HG02852 (cell line): ENCODE results near the gene NACC1.

Experiments
- ATAC-seq: cut with Tn5 transposase; IDR thresholded peaks from one replicate; pipeline ENCODE4 v1.9.1; 2021; ENCODE audit warnings: mild to moderate bottlenecking, moderate library complexity; ENCODE audit not compliant: unreplicated experiment

NACC1 gene

GRCh38 chr19:13099073-13099999 is 18.7 kb upstream of the NACC1 start:
- ATAC-seq: no peak

GRCh38 chr19:13100031-13100588 is 18.0 kb upstream of the NACC1 start:
- no peak for ATAC-seq

DNA sequence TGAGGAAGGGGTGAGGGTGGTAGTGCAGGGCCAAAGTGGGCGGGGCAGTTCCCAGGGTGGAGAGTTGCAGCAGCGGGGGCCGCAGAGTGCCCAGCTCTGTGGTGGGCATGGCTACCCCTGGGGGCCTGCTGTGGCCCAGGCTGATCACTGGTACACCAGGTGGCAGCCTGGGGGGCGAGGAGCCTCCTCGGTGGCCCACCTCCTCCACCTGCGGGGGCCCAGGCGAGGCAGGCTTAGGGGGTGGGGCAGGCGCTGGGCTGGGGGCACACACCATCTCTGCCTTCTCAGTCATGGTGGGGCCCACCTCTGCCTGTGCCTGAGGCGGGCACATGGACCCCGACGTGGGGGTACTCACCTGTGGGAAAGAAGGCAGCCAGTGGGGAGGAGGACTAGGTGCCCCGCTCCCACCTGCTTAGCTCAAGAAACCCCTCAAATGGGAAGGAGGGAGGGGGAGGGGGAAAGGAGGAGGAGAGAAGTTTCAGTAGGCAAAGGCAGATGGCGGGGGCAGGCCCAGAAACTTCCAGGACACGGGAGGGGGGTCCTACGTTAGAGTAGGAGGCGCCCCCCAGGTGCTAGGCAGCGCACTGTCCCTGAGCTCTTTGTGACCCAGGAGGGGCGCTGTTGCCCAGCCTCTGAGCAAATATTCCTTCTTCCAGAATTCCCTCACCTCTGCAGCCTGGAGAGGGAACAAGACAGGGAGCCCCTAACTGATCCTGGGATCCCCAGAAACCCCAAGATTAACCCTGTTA is 17.0 kb upstream of the NACC1 start:
- ATAC-seq: no peak

DNA sequence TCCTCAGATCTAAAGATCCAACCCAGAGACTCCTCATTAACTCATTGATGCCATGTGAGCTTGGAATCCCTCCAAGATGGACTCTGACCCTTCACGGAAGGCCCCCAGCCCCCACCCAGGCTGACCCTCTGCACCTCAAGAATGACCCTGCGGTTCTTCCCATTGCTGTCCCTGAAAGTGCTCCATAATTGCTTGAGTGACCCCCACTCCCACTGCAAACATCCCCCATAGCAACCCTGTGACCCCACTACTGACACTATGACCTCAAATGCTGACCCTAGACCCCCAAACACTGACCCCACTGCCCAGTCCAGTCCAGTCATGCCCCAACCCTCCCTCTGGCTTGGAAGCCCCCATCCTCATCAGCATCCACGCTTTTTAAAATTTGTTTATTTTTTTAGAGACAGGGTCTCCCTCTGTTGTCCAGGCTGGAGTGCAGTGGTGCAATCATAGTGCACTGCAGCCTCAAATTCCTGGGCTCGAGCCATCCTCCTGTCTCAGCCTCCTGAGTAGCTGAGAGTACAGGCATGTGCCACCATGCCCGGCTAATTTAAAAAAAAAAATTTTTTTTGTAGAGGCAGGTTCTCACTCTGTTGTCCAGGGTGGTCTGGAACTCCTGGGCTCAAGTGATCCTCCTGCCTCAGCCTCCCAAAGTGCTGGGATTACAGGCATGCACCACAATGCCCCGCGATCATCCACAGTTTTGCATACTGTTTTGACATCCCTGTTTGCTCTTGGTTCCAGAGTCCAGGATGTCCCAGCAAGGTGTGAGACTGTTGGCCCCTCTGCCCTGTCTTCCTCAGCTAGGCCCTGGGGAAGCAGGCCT is 16.3 kb upstream of the NACC1 start:
- ATAC-seq: no peak

GRCh38 chr19:13102416-13102665 is 15.7 kb upstream of the NACC1 start:
- no peak for ATAC-seq

DNA sequence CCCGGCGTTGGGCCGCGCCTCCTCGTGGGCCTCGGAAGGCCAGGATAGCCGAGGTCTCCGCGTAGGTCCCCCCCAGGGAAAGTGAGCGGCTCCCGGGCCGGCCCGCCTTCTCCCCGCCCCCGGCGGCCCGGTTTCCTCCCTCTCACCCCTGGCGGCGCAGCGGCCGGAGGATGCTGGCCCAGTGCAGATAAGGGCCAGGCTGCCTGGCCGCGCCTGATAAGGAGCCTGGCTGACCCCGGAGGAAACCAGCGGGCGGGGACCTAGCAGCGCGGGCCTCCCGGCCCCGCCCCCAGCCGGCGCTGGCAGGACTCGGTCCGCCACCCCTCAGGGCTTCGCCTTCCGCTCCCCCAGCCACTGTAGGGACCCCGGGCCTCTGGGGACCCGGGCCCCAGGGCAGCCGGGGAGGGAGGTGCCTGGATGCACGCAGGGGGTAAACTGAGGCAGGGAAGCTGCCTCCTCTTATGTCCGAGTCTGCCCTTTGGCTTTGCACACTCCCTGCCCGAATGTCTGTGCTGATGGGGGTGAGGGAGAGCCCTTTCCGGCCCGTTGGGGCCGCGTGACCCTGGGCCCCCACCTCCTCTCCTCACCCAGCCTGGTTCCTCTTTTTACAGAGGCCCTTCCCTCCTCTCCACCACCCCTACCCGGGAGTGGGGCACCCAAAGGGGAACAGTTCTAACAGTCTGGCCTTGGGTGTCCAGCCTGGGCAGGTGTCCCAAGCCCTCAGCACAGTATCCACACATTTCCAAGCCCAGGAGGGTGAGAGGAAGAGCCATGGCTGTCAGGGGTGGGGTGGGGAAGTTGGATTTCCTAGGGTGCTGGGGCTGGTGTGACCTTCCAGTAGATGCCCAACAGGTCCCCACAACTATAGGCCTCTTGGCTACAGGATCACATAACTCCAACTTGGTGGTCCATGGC is 15.1 kb upstream of the NACC1 start, which contains the start of gene LYL1:
Gene LYL1, minus strand, starts transcription at position 193 of the 915 bp plus-strand sequence. CDS start 1,687 bp downstream, outside the sequence.
- peak; percentile 34 for ATAC-seq

GRCh38 chr19:13103581-13104359 is 14.3 kb upstream of the NACC1 start:
- no peak for ATAC-seq

DNA sequence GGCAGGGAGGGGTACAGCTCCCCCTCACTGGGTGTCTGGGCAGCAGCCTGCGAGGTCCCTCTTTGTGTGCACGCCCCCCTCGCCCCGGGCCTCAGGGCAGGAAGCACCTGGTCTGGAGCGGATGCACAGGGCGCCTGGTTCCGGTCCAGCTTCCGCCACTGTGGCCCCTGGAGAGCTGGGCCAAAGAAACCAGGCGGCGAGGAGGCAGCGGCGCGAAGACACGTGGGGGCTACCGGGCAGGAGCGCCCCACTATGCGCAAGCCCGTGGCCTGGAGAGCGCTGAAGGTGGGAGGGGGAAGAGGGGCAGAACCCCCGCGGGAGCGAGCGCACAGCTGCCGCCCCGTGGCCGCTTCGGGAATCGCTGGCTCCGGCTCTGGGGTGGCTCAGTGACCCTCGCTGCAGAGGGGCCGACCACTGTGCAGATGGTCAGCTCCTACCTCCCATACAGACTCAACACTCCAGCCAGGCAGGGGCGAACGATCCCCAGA is 13.7 kb upstream of the NACC1 start:
- ATAC-seq: peak; percentile 31

GRCh38 chr19:13104848-13105711 is 13.0 kb upstream of the NACC1 start:
- no peak for ATAC-seq

GRCh38 chr19:13109361-13110098 is 8.5 kb upstream of the NACC1 start:
- no peak for ATAC-seq

DNA sequence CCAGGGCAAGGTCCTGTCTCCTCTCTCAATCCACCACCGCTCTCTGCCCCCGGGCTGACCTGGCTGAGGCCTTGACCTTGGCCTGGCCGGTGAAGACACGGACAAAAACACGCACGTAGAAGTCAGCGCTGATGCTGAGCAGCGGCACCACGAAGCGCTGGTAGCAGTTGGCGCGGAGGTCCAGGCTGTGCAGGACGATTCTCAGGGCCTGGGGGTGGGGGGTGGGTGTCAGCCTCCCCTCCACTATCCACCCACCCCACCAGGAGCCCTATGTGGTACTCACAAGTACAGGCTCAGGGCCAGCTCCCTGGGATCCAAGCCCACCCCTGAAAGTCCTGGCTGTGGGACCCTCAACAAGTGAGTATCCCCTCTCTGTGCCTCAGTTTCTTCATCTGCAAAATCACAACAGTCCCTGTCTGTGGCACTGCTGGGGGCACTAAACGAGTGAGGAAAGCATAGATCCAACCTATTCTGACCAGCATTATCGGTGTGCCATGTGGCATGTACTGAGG is 7.9 kb upstream of the NACC1 start:
- ATAC-seq: no peak

DNA sequence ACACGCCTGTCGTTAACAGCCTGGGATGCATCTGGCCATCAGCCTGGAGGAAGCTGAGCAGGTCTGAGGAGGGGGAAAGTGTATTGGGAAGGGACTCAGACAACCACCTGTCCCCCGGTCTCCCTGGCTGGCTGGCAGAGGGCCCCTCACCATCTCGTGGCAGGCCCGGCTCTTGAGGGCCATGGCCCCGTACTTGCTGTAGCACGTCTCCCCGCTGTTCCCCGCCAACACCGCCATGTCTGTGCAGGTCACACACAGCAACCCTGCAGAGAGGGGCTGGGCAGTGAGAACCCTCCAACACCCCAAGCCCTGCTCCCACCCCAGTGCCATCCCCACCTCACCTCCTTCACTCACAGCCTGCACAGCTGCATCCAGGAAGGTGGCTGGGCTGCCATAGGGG is 5.5 kb upstream of the NACC1 start:
- no peak for ATAC-seq

DNA sequence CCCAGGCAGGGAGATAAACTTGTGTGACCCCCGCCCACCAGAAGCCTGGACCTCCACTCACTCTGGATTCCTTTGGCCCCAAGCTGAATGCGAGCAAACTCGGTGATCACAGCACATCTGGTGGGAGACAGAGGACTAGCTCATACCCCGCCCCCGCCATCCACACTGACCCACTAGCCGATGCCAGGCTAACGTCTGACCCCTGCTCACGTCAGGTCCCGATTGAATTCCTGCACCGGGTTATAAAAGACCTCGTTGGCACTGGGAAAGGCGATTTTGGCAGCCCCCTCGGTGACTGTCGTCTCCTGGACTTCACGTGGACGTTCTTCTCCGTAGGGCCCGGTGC is 2.2 kb upstream of the NACC1 start:
- ATAC-seq: no peak

DNA sequence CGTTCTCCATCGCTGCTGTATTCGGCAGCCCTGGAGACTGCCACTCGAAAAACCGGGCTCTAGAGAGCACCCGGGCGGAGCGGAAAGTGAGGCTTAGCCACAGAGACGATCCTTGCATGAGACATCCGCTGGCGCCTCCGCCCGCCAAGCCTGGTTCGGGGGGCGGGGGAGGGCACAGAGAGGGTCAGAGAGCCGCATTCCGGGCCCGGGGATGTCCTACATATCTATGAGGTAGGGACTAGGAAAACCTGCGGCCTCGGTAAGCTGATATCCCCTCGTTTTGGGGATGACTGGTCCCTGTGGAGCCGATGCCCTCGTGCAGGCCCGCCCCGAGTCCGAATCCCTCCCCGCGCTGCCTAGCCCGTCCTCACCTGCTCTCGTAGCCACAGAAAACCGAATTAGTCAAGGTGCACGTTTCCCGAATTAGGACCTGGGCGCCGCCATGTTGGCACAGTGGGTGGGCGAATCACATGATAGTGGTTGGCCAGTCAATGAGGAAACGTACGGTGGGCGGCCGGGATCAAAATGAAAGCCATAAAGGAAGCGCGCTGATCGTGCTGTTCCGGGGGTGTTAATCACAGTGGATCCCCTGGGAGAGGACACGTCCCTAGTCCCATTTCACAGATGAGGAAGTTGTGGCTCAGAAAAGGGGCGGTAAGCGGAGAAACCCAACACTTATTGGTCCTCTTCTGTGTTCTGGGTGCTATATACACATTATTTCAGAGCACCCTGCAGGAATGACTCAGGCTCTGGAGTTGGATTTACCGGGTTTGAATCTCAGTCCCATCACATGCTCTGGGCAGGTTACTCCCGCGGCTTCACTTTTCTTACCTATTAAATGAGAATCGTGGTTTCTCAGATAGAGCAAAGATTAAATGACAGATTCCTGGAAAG is 1.5 kb upstream of the NACC1 start, which contains the start of gene TRMT1:
Gene TRMT1, minus strand, starts transcription at position 459 of the 894 bp plus-strand sequence. Its CDS starts 341 bp downstream, at position 118.
- ATAC-seq: no peak

DNA sequence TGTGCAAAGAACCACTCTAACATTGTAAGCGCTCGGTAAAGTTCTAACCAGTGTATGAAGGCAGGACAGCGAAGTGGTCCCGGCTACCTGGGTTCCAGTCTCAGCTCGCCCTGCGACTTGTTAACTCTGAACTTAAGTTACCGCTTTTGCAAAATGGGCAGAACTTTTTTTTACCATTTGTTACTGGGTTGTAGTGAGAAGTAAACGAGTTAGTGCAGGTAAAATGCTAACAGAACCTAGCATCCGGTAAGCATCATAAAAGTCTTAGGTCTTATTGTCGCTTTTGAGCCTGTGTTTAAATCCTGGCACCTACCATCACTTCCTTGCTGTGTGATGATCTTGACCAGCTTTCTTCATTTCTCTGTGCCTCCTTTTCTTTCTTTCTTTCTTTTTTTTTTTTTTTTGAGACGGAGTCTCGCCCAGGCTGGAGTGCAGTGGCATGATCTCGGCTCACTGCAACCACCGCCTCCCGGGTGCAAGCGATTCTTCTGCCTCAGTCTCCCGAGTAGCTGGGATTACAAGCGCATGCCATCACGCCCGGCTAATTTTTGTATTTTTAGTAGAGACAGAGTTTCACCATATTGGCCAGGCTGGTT is 790 bp upstream of the NACC1 start:
- no peak for ATAC-seq
